Adrenal gland (tissue), 12 donors: ENCODE results near the gene KIF6. TPM values are rescaled to one million over a fixed set of nuclear protein-coding genes. Genes with fewer than 3 reads are reported as not detected.

Experiments
- DNase-seq, 7 donors: peaks; one replicate each; pipeline ENCODE4 v3.0.0-alpha.2; 2019 to 2020
- H3K27ac ChIP-seq, 5 donors: fragments of 200-600 bp; sonication (generic) in 4 of 5; 1 replicate in 3 of 5; 2 replicates in 2 of 5; pipeline versions ENCODE4 v1.5.1 to v1.8.0; 2016 to 2020; ENCODE audit warnings: mild to moderate bottlenecking in 1 of 5
- H3K27me3 ChIP-seq: fragments of 200-600 bp; 2 replicates; pipeline ENCODE4 v1.8.0; 2021
- H3K36me3 ChIP-seq, 2 donors: fragments of 200-600 bp; replicated peaks in 1 of 2; 1 replicate in 1 of 2; 2 replicates in 1 of 2; pipeline versions ENCODE4 v1.5.1 to v1.8.0; 2018 to 2022
- H3K4me1 ChIP-seq, 2 donors: fragments of 200-600 bp; replicated peaks in 1 of 2; 1 replicate in 1 of 2; 2 replicates in 1 of 2; pipeline versions ENCODE4 v1.5.1 to v1.8.0; 2018 to 2021
- H3K4me3 ChIP-seq, 4 donors: fragments of 200-600 bp; sonication (generic) in 3 of 4; one replicate each; pipeline ENCODE4 v1.5.1; 2016 to 2018
- H3K9me3 ChIP-seq, 3 donors: fragments of 200-600 bp; sonication (generic) in 1 of 3; replicated peaks in 1 of 3; 1 replicate in 2 of 3; 2 replicates in 1 of 3; pipeline versions ENCODE4 v1.5.1 to v1.8.0; 2016 to 2021
- POLR2A ChIP-seq, 2 donors: fragments of 450-650 bp; IDR thresholded peaks; one replicate each; pipeline ENCODE4 v1.6.1; 2017; ENCODE audit warnings: antibody characterized with exemption in 2 of 2, mild to moderate bottlenecking in 2 of 2, moderate library complexity in 1 of 2
- WGBS, 4 donors: extraction: QIAGEN DNeasy Blood & Tissue Kit in 2 of 4; methylation state at CpG; one replicate each; pipeline versions ENCODE4 v1.1.5 to v1.1.7; 2013 to 2017; 5-methylcytosine and 5-hydroxymethylcytosine counted together
- intact Hi-C, 2 donors: fragments of 100-400 bp; cut with DNase I; formaldehyde crosslinking; loops; one replicate each; pipeline versions ENCODE4 v1.14.1 to v1.15.0; 2022 to 2023
- polyA plus RNA-seq, 3 donors: library from polyadenylated mRNA; stranded (reverse); fragments of 200-250 nt in 2 of 3; fragments of 350-450 nt in 1 of 3; fragmentation: Illumina TruSeq in 1 of 3; extraction: RNeasy Lipid Tissue Mini Kit (QIAGEN cat#74804) in 1 of 3; gene quantifications; one replicate each; pipeline ENCODE4 v1.2.3, GENCODE V29; 2013 to 2014
- total RNA-seq, 9 donors: library from RNA; depleted of rRNA in 4 of 9; stranded (reverse); fragments of >200 nt in 4 of 9; fragments of 120-200 nt in 1 of 9; fragmentation: NEBNext Ultra II Directional in 1 of 9; extraction: Animal tissue kit (Norgen Biotek cat#: 25700) in 1 of 9; gene quantifications; one replicate each; pipeline versions ENCODE4 v1.1.0 to v1.2.4, GENCODE V29; 2013 to 2023
- TF ChIP-seq, protein P1 (sequence below), 6 experiments: fragments of 450-650 bp in 4 of 6; fragments of 200-600 bp in 2 of 6; sonication (generic) in 1 of 6; IDR thresholded peaks; 1 replicate in 5 of 6; 2 replicates in 1 of 6; pipeline versions ENCODE4 v1.5.1 to v1.8.0; 2016 to 2021; ENCODE audit warnings: antibody characterized with exemption in 6 of 6, mild to moderate bottlenecking in 2 of 6, moderate library complexity in 1 of 6
- donor health status: healthy with polysubstance abuse.
- donor health status: Bipolar disorder and iron deficiency.
- donor health status: DM: yes; HTN: yes; CAD: no.
- donor health status: DM: no; HTN: no; CAD: no.
- donor health status: DM: no; HTN: no; CAD: no.
- donor health status: DM: yes; HTN: yes; CAD: no.

Gene KIF6
- total and polyA plus RNA-seq, 12 donors: 0.52 to 4.2 (median 0.73) TPM

DNA sequence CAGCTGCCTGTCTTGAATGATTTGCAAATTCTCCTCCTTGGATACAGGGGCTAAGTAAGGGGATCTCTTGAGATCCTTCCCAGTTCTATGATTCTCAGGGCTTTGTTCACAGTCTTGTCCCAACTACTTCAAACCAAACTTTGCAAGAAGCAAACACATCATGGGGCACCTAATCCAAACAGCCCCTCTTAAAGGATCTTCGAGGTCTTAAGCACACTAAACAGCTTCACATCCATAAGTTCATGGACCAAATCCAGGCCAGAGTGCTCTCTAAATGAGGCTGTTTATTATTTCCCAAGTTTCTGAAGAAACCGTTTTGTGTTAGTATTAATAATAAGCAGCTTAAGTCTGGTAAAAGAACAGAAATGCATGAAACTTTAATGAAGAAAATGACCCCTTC lies 75.2 kb downstream of the KIF6 start:
- DNase-seq: no peak
- TF ChIP-seq, protein P1, sequence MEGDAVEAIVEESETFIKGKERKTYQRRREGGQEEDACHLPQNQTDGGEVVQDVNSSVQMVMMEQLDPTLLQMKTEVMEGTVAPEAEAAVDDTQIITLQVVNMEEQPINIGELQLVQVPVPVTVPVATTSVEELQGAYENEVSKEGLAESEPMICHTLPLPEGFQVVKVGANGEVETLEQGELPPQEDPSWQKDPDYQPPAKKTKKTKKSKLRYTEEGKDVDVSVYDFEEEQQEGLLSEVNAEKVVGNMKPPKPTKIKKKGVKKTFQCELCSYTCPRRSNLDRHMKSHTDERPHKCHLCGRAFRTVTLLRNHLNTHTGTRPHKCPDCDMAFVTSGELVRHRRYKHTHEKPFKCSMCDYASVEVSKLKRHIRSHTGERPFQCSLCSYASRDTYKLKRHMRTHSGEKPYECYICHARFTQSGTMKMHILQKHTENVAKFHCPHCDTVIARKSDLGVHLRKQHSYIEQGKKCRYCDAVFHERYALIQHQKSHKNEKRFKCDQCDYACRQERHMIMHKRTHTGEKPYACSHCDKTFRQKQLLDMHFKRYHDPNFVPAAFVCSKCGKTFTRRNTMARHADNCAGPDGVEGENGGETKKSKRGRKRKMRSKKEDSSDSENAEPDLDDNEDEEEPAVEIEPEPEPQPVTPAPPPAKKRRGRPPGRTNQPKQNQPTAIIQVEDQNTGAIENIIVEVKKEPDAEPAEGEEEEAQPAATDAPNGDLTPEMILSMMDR (IDR thresholded peaks at IDR 0.05): no peak
- no peak for TF ChIP-seq POLR2A (IDR thresholded peaks at IDR 0.05)
- Histone ChIP-seq H3K4me1 (no peaks in the 10 kb centered on the region), H3K4me3 (no peak overlapping the region), H3K9me3 (no peaks in the 10 kb centered on the region), H3K27ac (no peak overlapping the region), H3K27me3 (no peaks in the 10 kb centered on the region), H3K36me3 (no peaks in the 10 kb centered on the region)
- intact Hi-C loops: no loop called here
- whole genome bisulfite sequencing, 4 donors: 75 to 87% (median 83%) methylated on average over 2 of the region's 2 CpGs

DNA sequence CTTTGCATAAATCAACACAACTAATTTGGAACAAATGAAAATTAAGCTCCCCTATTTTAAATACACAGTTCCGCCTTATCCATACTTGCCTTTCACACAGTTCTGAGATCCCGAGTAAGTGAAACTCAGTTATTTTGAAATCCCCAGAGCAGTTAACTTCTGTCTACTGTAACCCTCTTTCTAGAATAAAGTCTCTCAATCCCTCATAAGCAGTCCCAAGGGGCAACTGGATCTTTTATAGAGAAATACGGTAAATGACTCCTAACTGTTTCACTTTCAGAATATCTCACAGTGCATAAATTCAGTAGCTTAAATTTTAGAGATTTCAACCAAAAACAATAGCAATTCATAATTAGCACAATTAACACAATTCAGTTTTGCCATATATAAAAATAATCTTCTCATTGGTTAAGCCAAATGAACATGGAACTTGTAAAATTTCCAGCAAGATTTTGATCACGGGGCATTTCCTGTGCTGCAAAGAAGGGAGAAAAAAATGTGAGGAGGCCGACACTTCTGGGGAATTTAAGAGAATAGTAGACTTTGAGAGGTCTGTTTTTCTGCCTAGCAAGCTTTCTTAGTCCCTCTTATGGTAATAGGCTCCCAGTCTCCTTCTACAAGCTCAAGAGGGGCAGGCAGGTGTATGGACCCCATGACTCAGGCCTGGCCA lies 78.3 kb downstream of the KIF6 start:
- Histone ChIP-seq H3K27ac (no peak overlapping the region), H3K27me3 (no peaks in the 10 kb centered on the region), H3K36me3 (no peaks in the 10 kb centered on the region), H3K9me3 (no peaks in the 10 kb centered on the region), H3K4me3 (no peak overlapping the region), H3K4me1 (no peaks in the 10 kb centered on the region)
- DNase-seq: no peak
- intact Hi-C loops: no loop called here
- WGBS, 4 donors: 71 to 86% (median 77%) methylated on average over 5 of the region's 5 CpGs
- TF ChIP-seq POLR2A (IDR thresholded peaks at IDR 0.05): no peak
- TF ChIP-seq, protein P1 (IDR thresholded peaks at IDR 0.05): no peak

DNA sequence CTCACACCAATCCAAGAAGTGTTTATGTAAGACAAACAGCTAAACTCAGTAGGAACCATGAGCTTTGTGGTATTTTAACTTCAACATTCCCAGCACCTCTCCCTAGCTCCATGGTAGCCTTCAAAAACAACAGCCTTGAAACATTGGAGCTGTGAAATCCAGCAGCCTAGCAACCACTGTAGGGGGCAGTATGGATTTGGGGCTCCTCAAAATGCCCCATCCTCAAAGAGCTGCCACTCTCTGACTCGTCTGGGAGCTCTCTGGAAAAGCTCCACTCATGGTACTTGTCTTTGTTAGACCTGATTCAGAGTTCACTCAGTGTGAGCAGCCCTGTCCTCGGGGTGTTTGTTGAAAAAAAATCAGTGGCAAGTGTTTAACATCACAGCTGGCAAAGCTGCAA lies 82.9 kb downstream of the KIF6 start:
- no peaks in the 10 kb centered on the region for H3K36me3 ChIP-seq
- WGBS, 4 donors: 51 to 68% (median 61%) methylated on average over 2 of the region's 2 CpGs
- H3K4me3 ChIP-seq: no peak overlapping the region
- no peak overlapping the region for H3K27ac ChIP-seq
- DNase-seq: no peak
- no peak for TF ChIP-seq POLR2A (IDR thresholded peaks at IDR 0.05)
- TF ChIP-seq, protein P1 (IDR thresholded peaks at IDR 0.05): no peak
- H3K4me1 ChIP-seq: no peaks in the 10 kb centered on the region
- no peaks in the 10 kb centered on the region for H3K27me3 ChIP-seq
- no peaks in the 10 kb centered on the region for H3K9me3 ChIP-seq
- intact Hi-C loops: no loop called here

DNA sequence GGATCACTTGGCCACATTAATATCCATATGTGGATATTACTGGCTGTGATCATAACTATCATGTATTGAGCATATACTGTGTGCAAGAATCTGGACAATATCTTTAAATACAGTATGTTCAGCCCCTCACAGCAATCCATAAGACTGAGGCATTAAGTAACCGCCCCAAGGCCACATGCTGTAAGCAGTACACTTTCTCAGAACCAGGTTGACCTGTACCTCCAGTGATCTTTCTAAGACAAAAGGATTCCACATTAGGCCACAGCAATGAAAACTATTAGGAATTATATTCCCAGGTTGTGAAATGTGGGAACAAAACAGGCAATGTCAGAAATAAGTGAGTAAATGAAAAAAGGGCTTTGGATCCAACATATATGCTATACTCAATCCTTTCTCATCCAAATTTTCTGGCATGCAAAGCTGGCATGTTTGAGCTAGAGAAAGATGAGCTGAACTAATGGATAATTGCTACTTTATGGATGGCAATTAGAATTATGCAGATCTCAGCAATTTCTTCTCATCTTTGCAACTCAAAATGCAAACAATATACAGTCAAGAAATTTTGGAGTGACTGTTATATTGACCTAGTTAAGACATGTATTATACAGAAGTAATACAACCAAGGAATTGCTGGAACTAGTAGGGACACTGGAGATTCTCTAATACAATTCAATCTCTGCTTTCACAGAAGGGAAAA lies 86.9 kb downstream of the KIF6 start:
- intact Hi-C loops: no loop called here
- no peaks in the 10 kb centered on the region for H3K9me3 ChIP-seq
- no peak for DNase-seq
- TF ChIP-seq, protein P1 (IDR thresholded peaks at IDR 0.05): no peak
- TF ChIP-seq POLR2A (IDR thresholded peaks at IDR 0.05): no peak
- no peaks in the 10 kb centered on the region for H3K4me1 ChIP-seq
- H3K36me3 ChIP-seq: no peaks in the 10 kb centered on the region
- no peak overlapping the region for H3K4me3 ChIP-seq
- WGBS, 4 donors: 93 to 100% (median 96%) methylated on average over 1 of the region's 1 CpG
- H3K27ac ChIP-seq: no peak overlapping the region
- H3K27me3 ChIP-seq: no peaks in the 10 kb centered on the region
